HG03159 (cell line): ENCODE data around the gene TMEM247.
"Not testable (repeated sequence)": the region's sequence is repeated elsewhere in the genome, so short reads cannot be mapped to it uniquely, and the experiment has no call there.

Experiments
- ATAC-seq: cut with Tn5 transposase; IDR thresholded peaks from one replicate; pipeline ENCODE4 v1.9.1; 2021; ENCODE audit warnings: mild to moderate bottlenecking, moderate library complexity; ENCODE audit not compliant: unreplicated experiment

Gene TMEM247

GRCh38 chr2:46458763-46459500 lies 20.4 kb upstream of the TMEM247 start:
- ATAC-seq, result no peak

GRCh38 chr2:46459694-46460093 lies 19.7 kb upstream of the TMEM247 start:
- no peak for ATAC-seq

- no peak for ATAC-seq
These were observed 19.0 kb upstream of the TMEM247 start for GRCh38 chr2:46460241-46460921.

- ATAC-seq, result no peak
These were observed 18.2 kb upstream of the TMEM247 start for GRCh38 chr2:46461011-46461674.

- ATAC-seq, result no peak
These were observed 17.6 kb upstream of the TMEM247 start for GRCh38 chr2:46461709-46462171.

- ATAC-seq, result no peak
These were observed 16.4 kb upstream of the TMEM247 start for GRCh38 chr2:46462936-46463335.

GRCh38 chr2:46469116-46469515 lies 10.2 kb upstream of the TMEM247 start:
- ATAC-seq, result no peak

GRCh38 chr2:46469700-46470099 lies 9.7 kb upstream of the TMEM247 start:
- ATAC-seq, result no peak

GRCh38 chr2:46470114-46470628 lies 9.2 kb upstream of the TMEM247 start:
- no peak for ATAC-seq

GRCh38 chr2:46471019-46471583 lies 8.3 kb upstream of the TMEM247 start:
- ATAC-seq, result no peak

GRCh38 chr2:46471697-46472096 lies 7.7 kb upstream of the TMEM247 start:
- ATAC-seq, result no peak

GRCh38 chr2:46472165-46472564 lies 7.2 kb upstream of the TMEM247 start:
- ATAC-seq, result not testable (repeated sequence)

- not testable (repeated sequence) for ATAC-seq
These were observed 1.9 kb upstream of the TMEM247 start for GRCh38 chr2:46477462-46477861.

- ATAC-seq, result no peak
These were observed 1.4 kb upstream of the TMEM247 start for GRCh38 chr2:46477925-46478324.

- ATAC-seq, result no peak
These were observed 1.2 kb downstream of the TMEM247 start for GRCh38 chr2:46480562-46480961.

- ATAC-seq, result no peak
These were observed 2.1 kb downstream of the TMEM247 start for GRCh38 chr2:46481198-46482193.

GRCh38 chr2:46482490-46482889 lies 3.1 kb downstream of the TMEM247 start:
- ATAC-seq, result no peak

- ATAC-seq, result no peak
These were observed 5.6 kb downstream of the TMEM247 start for GRCh38 chr2:46485002-46485401.

- no peak for ATAC-seq
These were observed 7.1 kb downstream of the TMEM247 start for GRCh38 chr2:46486436-46486835.
